DMS79 treated with DMSO at 0.1 percent for 48 hours (cell line): ENCODE results near the gene SHISAL2B.
A peak's percentile ranks its signal among the peaks of the same experiment; 100 is the strongest.
"Not testable (repeated sequence)": the region's sequence is repeated elsewhere in the genome, so short reads cannot be mapped to it uniquely, and the experiment has no call there.

Experiments used
- DNase-seq: peaks from one replicate; lab custom pipeline; 2025; lab: John Stamatoyannopoulos, UW

SHISAL2B gene

GRCh38 chr5:64690417-64691151 lies at the start of gene SHISAL2B:
TSS of gene SHISAL2B (plus strand) at chr5:64690503. CDS start at chr5:64690624, 121 bp downstream.
- peak; percentile 14 for DNase-seq

GRCh38 chr5:64644831-64645230 lies 45.5 kb upstream of the SHISAL2B start:
- no peak for DNase-seq

- DNase-seq, result no peak
Observed at GRCh38 chr5:64646169-64646568, 44.1 kb upstream of the SHISAL2B start.

- no peak for DNase-seq
Observed at GRCh38 chr5:64649512-64649911, 40.8 kb upstream of the SHISAL2B start.

- no peak for DNase-seq
Observed at GRCh38 chr5:64653766-64654560, 36.3 kb upstream of the SHISAL2B start.

GRCh38 chr5:64654561-64654938 lies 35.8 kb upstream of the SHISAL2B start:
- DNase-seq, result no peak

GRCh38 chr5:64655596-64655995 lies 34.7 kb upstream of the SHISAL2B start:
- DNase-seq, result no peak

- DNase-seq, result no peak
Observed at GRCh38 chr5:64659289-64659688, 31.0 kb upstream of the SHISAL2B start.

- not testable (repeated sequence) for DNase-seq
Observed at GRCh38 chr5:64663181-64663580, 27.1 kb upstream of the SHISAL2B start.

- DNase-seq, result no peak
Observed at GRCh38 chr5:64665243-64665642, 25.1 kb upstream of the SHISAL2B start.

- no peak for DNase-seq
Observed at GRCh38 chr5:64666078-64666477, 24.2 kb upstream of the SHISAL2B start.

- DNase-seq, result no peak
Observed at GRCh38 chr5:64667068-64667467, 23.2 kb upstream of the SHISAL2B start.

GRCh38 chr5:64670277-64670676 lies 20.0 kb upstream of the SHISAL2B start:
- DNase-seq, result no peak

- DNase-seq, result no peak
Observed at GRCh38 chr5:64671678-64672077, 18.6 kb upstream of the SHISAL2B start.

- no peak for DNase-seq
Observed at GRCh38 chr5:64678374-64678773, 11.9 kb upstream of the SHISAL2B start.

GRCh38 chr5:64680289-64680688 lies 10.0 kb upstream of the SHISAL2B start:
- no peak for DNase-seq

GRCh38 chr5:64682608-64683007 lies 7.7 kb upstream of the SHISAL2B start:
- no peak for DNase-seq

- DNase-seq, result no peak
Observed at GRCh38 chr5:64685866-64686265, 4.4 kb upstream of the SHISAL2B start.

- DNase-seq, result no peak
Observed at GRCh38 chr5:64688391-64688790, 1.9 kb upstream of the SHISAL2B start.

- no peak for DNase-seq
Observed at GRCh38 chr5:64688965-64689364, 1.3 kb upstream of the SHISAL2B start.

- no peak for DNase-seq
Observed at GRCh38 chr5:64690104-64690416, 243 bp upstream of the SHISAL2B start.

- DNase-seq, result no peak
Observed at GRCh38 chr5:64691291-64691690, 988 bp downstream of the SHISAL2B start.

GRCh38 chr5:64693636-64694035 lies 3.3 kb downstream of the SHISAL2B start:
- no peak for DNase-seq

GRCh38 chr5:64696414-64696813 lies 6.1 kb downstream of the SHISAL2B start:
- not testable (repeated sequence) for DNase-seq
